ENCODE measurements around the gene ZNF524.

- no peak for TF ChIP-seq CTCF (IDR thresholded peaks at IDR 0.05)
- no peak for TF ChIP-seq POLR2A (IDR thresholded peaks at IDR 0.05)
- TF ChIP-seq POLR2AphosphoS5 (IDR thresholded peaks at IDR 0.05), result no peak
Observed at GRCh38 chr19:55553217-55554182, 46.6 kb upstream of the ZNF524 start.

Measured in breast epithelium (tissue), 3 donors.